Measurements from ENCODE around the gene FEM1B. TPM values are rescaled to one million over a fixed set of nuclear protein-coding genes. Genes with fewer than 3 reads are reported as not detected.

FEM1B gene
- total and polyA plus RNA-seq, 3 donors from 2014 or later = 65.8 to 122 (median 86.3) TPM

- peaks cover 20% of the 10 kb centered on the region for H3K4me1 ChIP-seq
- H3K27me3 ChIP-seq = no peaks in the 10 kb centered on the region
- TF ChIP-seq CTCF (IDR thresholded peaks at IDR 0.05) (no peak), POLR2A (IDR thresholded peaks at IDR 0.05) (no peak)
- no peak overlapping the region for H3K4me3 ChIP-seq
- H3K36me3 ChIP-seq (ENCODE audit: low read depth, missing control alignments) = no peaks in the 10 kb centered on the region
- intact Hi-C loops (cut with DNase I; ENCODE audit: low total_unique reads) = no loop called here
- WGBS, 2 donors = 91 to 95% methylated on average over 5 of the region's 5 CpGs
- no peak for DNase-seq
- H3K9me3 ChIP-seq = no peaks in the 10 kb centered on the region
- no peak overlapping the region for H3K27ac ChIP-seq
These were observed 7.9 kb downstream of the FEM1B start for GRCh38 chr15:68285259-68285980.

DNA sequence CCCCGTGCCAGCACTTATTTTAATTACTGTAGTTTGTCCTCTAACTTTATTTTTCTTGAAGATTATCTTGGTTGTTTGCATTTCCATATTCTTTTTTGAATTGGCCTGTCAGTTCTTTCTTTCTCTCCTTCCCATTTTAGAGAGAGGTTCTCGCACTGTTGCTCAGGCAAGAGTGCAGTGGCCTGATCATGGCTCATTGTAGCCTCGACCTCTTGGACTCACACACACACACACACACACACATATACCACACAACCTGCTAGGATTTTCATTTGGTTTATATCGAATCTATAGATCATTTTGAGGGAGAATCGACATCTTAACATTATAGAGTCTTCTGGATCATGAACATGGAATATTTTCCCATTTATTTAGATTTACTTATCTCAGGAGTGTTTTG lies 8.7 kb downstream of the FEM1B start:
- H3K27me3 ChIP-seq = no peaks in the 10 kb centered on the region
- H3K4me1 ChIP-seq = peaks cover 12% of the 10 kb centered on the region
- H3K9me3 ChIP-seq = no peaks in the 10 kb centered on the region
- no peaks in the 10 kb centered on the region for H3K36me3 ChIP-seq (ENCODE audit: low read depth, missing control alignments)
- no peak for TF ChIP-seq POLR2A (IDR thresholded peaks at IDR 0.05)
- TF ChIP-seq CTCF (IDR thresholded peaks at IDR 0.05) = no peak
- no peak overlapping the region for H3K27ac ChIP-seq
- 79 to 82% methylated on average over 5 of the region's 5 CpGs for WGBS, 2 donors
- intact Hi-C loops (cut with DNase I; ENCODE audit: low total_unique reads) = no loop called here
- H3K4me3 ChIP-seq = no peak overlapping the region
- DNase-seq = no peak

GRCh38 chr15:68289057-68289456 lies 11.5 kb downstream of the FEM1B start:
- H3K4me1 ChIP-seq = no peaks in the 10 kb centered on the region
- no peaks in the 10 kb centered on the region for H3K36me3 ChIP-seq (ENCODE audit: low read depth, missing control alignments)
- H3K27me3 ChIP-seq = no peaks in the 10 kb centered on the region
- no peaks in the 10 kb centered on the region for H3K9me3 ChIP-seq
- TF ChIP-seq CTCF (IDR thresholded peaks at IDR 0.05) (no peak), POLR2A (IDR thresholded peaks at IDR 0.05) (no peak)
- no peak overlapping the region for H3K4me3 ChIP-seq
- intact Hi-C loops (cut with DNase I; ENCODE audit: low total_unique reads) = no loop called here
- no peak overlapping the region for H3K27ac ChIP-seq
- WGBS, 2 donors = 65 to 69% methylated on average over 2 of the region's 2 CpGs
- DNase-seq = no peak

- intact Hi-C loops (cut with DNase I; ENCODE audit: low total_unique reads) = no loop called here
- no peak overlapping the region for H3K27ac ChIP-seq
- no peaks in the 10 kb centered on the region for H3K9me3 ChIP-seq
- H3K27me3 ChIP-seq = no peaks in the 10 kb centered on the region
- no peaks in the 10 kb centered on the region for H3K36me3 ChIP-seq (ENCODE audit: low read depth, missing control alignments)
- H3K4me1 ChIP-seq = no peaks in the 10 kb centered on the region
- H3K4me3 ChIP-seq = no peak overlapping the region
- no peak for DNase-seq
- WGBS, 2 donors = 95% methylated on average over 14 of the region's 14 CpGs
- TF ChIP-seq POLR2A (IDR thresholded peaks at IDR 0.05) (no peak), CTCF (IDR thresholded peaks at IDR 0.05) (no peak)
These were observed 12.2 kb downstream of the FEM1B start for GRCh38 chr15:68289621-68290352.

All from testis (tissue), 3 donors.